DMS 273 (cell line): Measurements from ENCODE around the gene CFD.
"Not testable (repeated sequence)": the region's sequence is repeated elsewhere in the genome, so short reads cannot be mapped to it uniquely, and the experiment has no call there.

ENCODE experiments used
- DNase-seq: peaks from one replicate; lab custom pipeline; 2025; ENCODE audit not compliant: unreplicated experiment; lab: John Stamatoyannopoulos, UW

CFD gene

GRCh38 chr19:870963-871401 lies 11.5 kb downstream of the CFD start:
- peak; percentile 96 for DNase-seq

- DNase-seq: no peak
Observed at GRCh38 chr19:871446-872265, 12.2 kb downstream of the CFD start.

- peak; percentile 64 for DNase-seq
Observed at GRCh38 chr19:872266-872951, 12.9 kb downstream of the CFD start.

GRCh38 chr19:873084-873483 lies 13.6 kb downstream of the CFD start:
- DNase-seq: peak; percentile 36

GRCh38 chr19:873561-874041 lies 14.1 kb downstream of the CFD start:
- no peak for DNase-seq

- no peak for DNase-seq
Observed at GRCh38 chr19:875265-875879, 15.9 kb downstream of the CFD start.

GRCh38 chr19:876089-876488 lies 16.6 kb downstream of the CFD start:
- peak; percentile 38 for DNase-seq

GRCh38 chr19:876780-877314 lies 17.4 kb downstream of the CFD start:
- no peak for DNase-seq

GRCh38 chr19:877992-878660 lies 18.7 kb downstream of the CFD start:
- DNase-seq: not testable (repeated sequence)

- DNase-seq: not testable (repeated sequence)
Observed at GRCh38 chr19:878751-879561, 19.5 kb downstream of the CFD start.

GRCh38 chr19:879711-880438 lies 20.4 kb downstream of the CFD start:
- no peak for DNase-seq

- DNase-seq: no peak
Observed at GRCh38 chr19:881385-882071, 22.1 kb downstream of the CFD start.

- DNase-seq: no peak
Observed at GRCh38 chr19:882871-883497, 23.5 kb downstream of the CFD start.

- peak; percentile 76 for DNase-seq
Observed at GRCh38 chr19:883661-884211, 24.3 kb downstream of the CFD start.

- no peak for DNase-seq
Observed at GRCh38 chr19:884420-885211, 25.2 kb downstream of the CFD start.

GRCh38 chr19:885536-886224 lies 26.2 kb downstream of the CFD start:
- no peak for DNase-seq

- DNase-seq: peak; percentile 59
Observed at GRCh38 chr19:887072-887471, 27.6 kb downstream of the CFD start.
